Measurements from ENCODE around the gene PTPRM. TPM values are rescaled to one million over a fixed set of nuclear protein-coding genes. Genes with fewer than 3 reads are reported as not detected.

The PTPRM gene
- total and polyA plus RNA-seq, 2 of the 8 experiments (the other 6 are each of a cell fraction or from before 2014, with no cell fraction given), result 4.1 to 7.0 TPM

DNA sequence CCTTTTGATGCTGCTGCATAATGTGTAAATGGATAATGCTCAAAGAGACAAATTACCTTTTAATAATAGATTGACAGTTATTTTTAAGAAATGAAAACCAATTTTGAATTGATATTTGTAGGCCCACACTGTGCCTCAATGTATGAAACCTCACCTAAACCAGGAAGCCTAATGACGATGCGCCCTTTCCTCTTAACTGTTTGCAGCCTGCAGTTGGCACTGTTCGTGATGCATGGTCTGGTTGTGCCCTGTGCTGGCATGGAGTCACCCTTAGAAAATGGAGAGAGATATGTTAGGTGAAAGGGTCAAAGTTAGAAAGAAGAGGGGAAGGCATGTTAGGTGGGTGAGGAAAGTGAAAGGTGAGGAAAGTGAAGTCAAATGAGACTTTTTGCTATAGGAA is 390.2 kb downstream of the PTPRM start:
- no peaks in the 10 kb centered on the region; a peak in 1 of 7 replicates for H3K4me1 ChIP-seq (replicated peaks in 1 of 4; ENCODE audit: control insufficient read depth in 3 of 4, insufficient read depth in 4 of 4, low read length in 3 of 4)
- TF ChIP-seq JUN (IDR thresholded peaks at IDR 0.05; ENCODE audit: low read depth, low read length) (no peak), BACH1 (IDR thresholded peaks at IDR 0.05; ENCODE audit: low read length) (no peak), RNF2 (IDR thresholded peaks at IDR 0.05; ENCODE audit: borderline replicate concordance, low read depth, low read length, missing control alignments, poor library complexity, severe bottlenecking) (no peak), CREB1 (IDR thresholded peaks at IDR 0.05) (no peak), EGR1 (IDR thresholded peaks at IDR 0.05; ENCODE audit: borderline replicate concordance, low read depth, low read length) (no peak), SP4 (IDR thresholded peaks at IDR 0.05; ENCODE audit: low read length) (no peak), FOSL1 (IDR thresholded peaks at IDR 0.05; ENCODE audit: insufficient read depth, low read depth, low read length) (no peak), CTBP2 (IDR thresholded peaks at IDR 0.05; ENCODE audit: borderline replicate concordance, insufficient read depth, insufficient read length, low read length) (no peak), GABPA (IDR thresholded peaks at IDR 0.05; ENCODE audit: borderline replicate concordance, insufficient read depth, low read length) (no peak), SIN3A (conservative IDR thresholded peaks at IDR 0.05 in 1 of 2, IDR thresholded peaks at IDR 0.05 in 1 of 2; ENCODE audit: low read depth in 1 of 2, low read length in 2 of 2) (no peak), TBP (IDR thresholded peaks at IDR 0.05; ENCODE audit: low read depth, low read length) (no peak)
- TF ChIP-seq, protein P1, sequence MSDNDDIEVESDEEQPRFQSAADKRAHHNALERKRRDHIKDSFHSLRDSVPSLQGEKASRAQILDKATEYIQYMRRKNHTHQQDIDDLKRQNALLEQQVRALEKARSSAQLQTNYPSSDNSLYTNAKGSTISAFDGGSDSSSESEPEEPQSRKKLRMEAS (IDR thresholded peaks at IDR 0.05), result no peak
- TF ChIP-seq, protein P2, sequence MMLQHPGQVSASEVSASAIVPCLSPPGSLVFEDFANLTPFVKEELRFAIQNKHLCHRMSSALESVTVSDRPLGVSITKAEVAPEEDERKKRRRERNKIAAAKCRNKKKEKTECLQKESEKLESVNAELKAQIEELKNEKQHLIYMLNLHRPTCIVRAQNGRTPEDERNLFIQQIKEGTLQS (IDR thresholded peaks at IDR 0.05; ENCODE audit: insufficient read depth, low read depth, low read length), result no peak

More for the DNA sequence above, 390.2 kb downstream of the PTPRM start:
- H3K9me3 ChIP-seq (ENCODE audit: insufficient read depth in 2 of 2, low read depth in 1 of 2, low read length in 1 of 2), result no peaks in the 10 kb centered on the region
- DNase-seq (ENCODE audit: low read depth in 1 of 2, low spot score in 2 of 2) (no peak), FAIRE-seq (no peak)
- no peak overlapping the region for H2BK120ac ChIP-seq (replicated peaks; ENCODE audit: low read depth, low read length)
- H4K8ac ChIP-seq (ENCODE audit: extremely low read depth, insufficient read depth, low read length), result no peak overlapping the region
- H2BK12ac ChIP-seq (ENCODE audit: low read depth, low read length), result no peak overlapping the region
- H4K5ac ChIP-seq (ENCODE audit: insufficient read length, low read depth, low read length), result no peak overlapping the region
- H2AK5ac ChIP-seq (ENCODE audit: low read depth, low read length), result no peak overlapping the region
- no peak overlapping the region for H3K23ac ChIP-seq (ENCODE audit: insufficient read length)
- H3K4ac ChIP-seq (replicated peaks; ENCODE audit: insufficient read length, low read depth, low read length), result no peak overlapping the region
- H3K27ac ChIP-seq (ENCODE audit: low read depth, low read length), result no peak overlapping the region
- H2BK15ac ChIP-seq (ENCODE audit: low read length), result no peak overlapping the region
- no peak overlapping the region for H3K14ac ChIP-seq (ENCODE audit: insufficient read length)
- no peak overlapping the region for H3K4me2 ChIP-seq (ENCODE audit: insufficient read depth in 1 of 2, low read depth in 2 of 2, low read length in 2 of 2)
- H3K27me3 ChIP-seq (replicated peaks in 1 of 4; ENCODE audit: control insufficient read depth in 3 of 4, extremely low read depth in 1 of 4, insufficient read depth in 3 of 4, low read length in 3 of 4), result no peaks in the 10 kb centered on the region
- no peak overlapping the region for H3K56ac ChIP-seq (replicated peaks; ENCODE audit: insufficient read length, low read depth, low read length)
- no peaks in the 10 kb centered on the region for H4K20me1 ChIP-seq (replicated peaks in 1 of 2; ENCODE audit: control insufficient read depth in 1 of 2, insufficient read depth in 2 of 2, low read length in 2 of 2)
- no peak overlapping the region for H2BK5ac ChIP-seq (ENCODE audit: low read depth, low read length)
- H4K91ac ChIP-seq (replicated peaks; ENCODE audit: insufficient read length, low read length), result no peak overlapping the region
- no peaks in the 10 kb centered on the region for H3K23me2 ChIP-seq (ENCODE audit: low read depth, low read length)
- no peak overlapping the region for H2AFZ ChIP-seq (ENCODE audit: low read length)
- no peak overlapping the region for H3K9ac ChIP-seq (replicated peaks in 1 of 4; ENCODE audit: extremely low read depth in 1 of 4, low read depth in 3 of 4, low read length in 3 of 4)
- H3K79me1 ChIP-seq (ENCODE audit: low read depth, low read length), result no peaks in the 10 kb centered on the region
- no peak overlapping the region for H2BK20ac ChIP-seq (ENCODE audit: low read length)
- H3K18ac ChIP-seq (ENCODE audit: extremely low read depth, low read length), result no peak overlapping the region
- POLR2A ChIA-PET (ENCODE audit: partially characterized antibody), result interaction anchor here (0.7 kb wide), 1 partner anchor 56 kb away, joined by 3 read pairs; no protein-coding TSS in a partner anchor
- 93% methylated on average over 3 of the region's 3 CpGs; no CpG with 5 or more reads in 1 of the 2 experiments for WGBS, 2 experiments (ENCODE audit: extremely low coverage in 1 of 2, insufficient coverage in 1 of 2, insufficient read length in 1 of 2, insufficient replicate concordance in 2 of 2, low coverage in 1 of 2, low lambda C conversion rate in 2 of 2, missing lambda C conversion rate in 1 of 2)
- CTCF ChIA-PET (ENCODE audit: partially characterized antibody), result interaction anchor here (0.5 kb wide), 1 partner anchor 164 kb away, joined by 3 read pairs; no protein-coding TSS in a partner anchor
- no peaks in the 10 kb centered on the region for H3K36me3 ChIP-seq (ENCODE audit: control insufficient read depth in 2 of 4, insufficient read depth in 4 of 4, low read length in 3 of 4)
- H3K4me3 ChIP-seq (ENCODE audit: extremely low read depth in 1 of 4, insufficient read depth in 2 of 4, low read depth in 3 of 4, low read length in 4 of 4), result no peak overlapping the region
- H3K79me2 ChIP-seq (ENCODE audit: control insufficient read depth in 1 of 2, insufficient read depth in 2 of 2, low read length in 2 of 2), result no peaks in the 10 kb centered on the region
